ENCODE measurements around the gene KLHL12.
A peak's percentile ranks its signal among the peaks of the same experiment; 100 is the strongest.

KLHL12 gene

GRCh38 chr1:202901555-202901954 lies 25.5 kb downstream of the KLHL12 start:
- H3K4me1 ChIP-seq (ENCODE audit: low read depth, poor library complexity, severe bottlenecking): peaks cover 13% of the 10 kb centered on the region
- no peak for TF ChIP-seq CTCF (conservative IDR thresholded peaks at IDR 0.05; ENCODE audit: low read depth, low read length)
- H3K79me2 ChIP-seq (ENCODE audit: insufficient read depth, low read depth): no peaks in the 10 kb centered on the region
- no peak overlapping the region for H3K4me3 ChIP-seq (IDR thresholded peaks at IDR 0.05; ENCODE audit: insufficient read depth, low read depth, low read length)
- H3K9ac ChIP-seq: no peak overlapping the region
- H3K27me3 ChIP-seq (ENCODE audit: insufficient read depth, low read depth): no peaks in the 10 kb centered on the region
- peaks cover 10% of the 10 kb centered on the region; the same call in 1 of the 2 replicates for H3K36me3 ChIP-seq (ENCODE audit: insufficient read depth)
- no peak overlapping the region for H3K4me2 ChIP-seq
- H3K27ac ChIP-seq: no peak overlapping the region
- H2AFZ ChIP-seq (ENCODE audit: low read depth): no peak overlapping the region
- no peaks in the 10 kb centered on the region for H4K20me1 ChIP-seq (ENCODE audit: insufficient read depth)

DNA sequence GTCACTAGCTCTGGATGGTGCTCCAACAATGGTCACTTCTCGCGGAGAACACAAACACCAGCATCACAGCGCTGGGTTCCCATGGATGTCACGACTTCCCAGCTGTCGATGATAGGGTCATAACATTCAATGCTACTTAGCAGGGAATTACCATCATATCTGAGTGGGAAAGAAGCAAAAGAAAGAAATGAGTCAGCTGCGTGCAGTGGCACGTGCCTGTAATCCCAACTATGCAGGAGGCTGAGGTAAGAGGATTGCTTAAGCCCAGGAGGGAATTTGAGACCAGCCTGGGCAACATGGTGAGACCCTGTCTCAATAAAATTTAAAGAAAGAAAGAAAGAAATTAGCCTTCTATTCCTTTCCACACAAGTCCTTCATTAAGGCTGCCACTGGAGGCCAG lies 34.5 kb downstream of the KLHL12 start:
- peaks cover 8% of the 10 kb centered on the region for H3K79me2 ChIP-seq (ENCODE audit: insufficient read depth, low read depth)
- H4K20me1 ChIP-seq (ENCODE audit: insufficient read depth): no peaks in the 10 kb centered on the region
- H3K4me3 ChIP-seq (IDR thresholded peaks at IDR 0.05; ENCODE audit: insufficient read depth, low read depth, low read length): no peak overlapping the region
- H3K27ac ChIP-seq: no peak overlapping the region
- H3K4me2 ChIP-seq: no peak overlapping the region
- no peak overlapping the region for H3K9ac ChIP-seq
- TF ChIP-seq CTCF (conservative IDR thresholded peaks at IDR 0.05; ENCODE audit: low read depth, low read length): no peak
- H2AFZ ChIP-seq (ENCODE audit: low read depth): no peak overlapping the region
- H3K36me3 ChIP-seq (ENCODE audit: insufficient read depth): no peaks in the 10 kb centered on the region
- H3K4me1 ChIP-seq (ENCODE audit: low read depth, poor library complexity, severe bottlenecking): peaks cover 27% of the 10 kb centered on the region
- H3K27me3 ChIP-seq (ENCODE audit: insufficient read depth, low read depth): no peaks in the 10 kb centered on the region

- H3K4me1 ChIP-seq (ENCODE audit: low read depth, poor library complexity, severe bottlenecking): peaks cover 33% of the 10 kb centered on the region
- H3K4me3 ChIP-seq (IDR thresholded peaks at IDR 0.05; ENCODE audit: insufficient read depth, low read depth, low read length): no peak overlapping the region
- no peak for TF ChIP-seq CTCF (conservative IDR thresholded peaks at IDR 0.05; ENCODE audit: low read depth, low read length)
- H2AFZ ChIP-seq (ENCODE audit: low read depth): no peak overlapping the region
- peaks cover 23% of the 10 kb centered on the region for H3K79me2 ChIP-seq (ENCODE audit: insufficient read depth, low read depth)
- H3K27me3 ChIP-seq (ENCODE audit: insufficient read depth, low read depth): no peaks in the 10 kb centered on the region
- H3K9ac ChIP-seq: no peak overlapping the region
- peak overlapping the region; percentile 93; the same call in 1 of the 2 replicates for H3K4me2 ChIP-seq
- no peaks in the 10 kb centered on the region for H3K36me3 ChIP-seq (ENCODE audit: insufficient read depth)
- H4K20me1 ChIP-seq (ENCODE audit: insufficient read depth): no peaks in the 10 kb centered on the region
- no peak overlapping the region; the same call in 1 of the 2 replicates for H3K27ac ChIP-seq
Observed at GRCh38 chr1:202890392-202890791, 36.6 kb downstream of the KLHL12 start.

GRCh38 chr1:202888531-202889360 lies 38.3 kb downstream of the KLHL12 start, which contains the start of gene RABIF:
TSS of gene RABIF (minus strand) at chr1:202889149. CDS start at chr1:202889098, 51 bp downstream.
- Histone ChIP-seq H2AFZ (ENCODE audit: low read depth) (peak within 1 kb of the TSS; percentile 58), H3K9ac (peak within 1 kb of the TSS; percentile 73), H3K27me3 (ENCODE audit: insufficient read depth, low read depth) (no peaks in the 10 kb centered on the region), H3K27ac (peak within 1 kb of the TSS; percentile 88), H3K4me2 (peak within 1 kb of the TSS; percentile 93), H3K79me2 (ENCODE audit: insufficient read depth, low read depth) (peaks cover 36% of the 10 kb centered on the region), H3K36me3 (ENCODE audit: insufficient read depth) (no peaks in the 10 kb centered on the region), H3K4me1 (ENCODE audit: low read depth, poor library complexity, severe bottlenecking) (peaks cover 33% of the 10 kb centered on the region), H4K20me1 (ENCODE audit: insufficient read depth) (no peaks in the 10 kb centered on the region), H3K4me3 (IDR thresholded peaks at IDR 0.05; ENCODE audit: insufficient read depth, low read depth, low read length) (peak within 1 kb of the TSS; percentile 68)
- no peak for TF ChIP-seq CTCF (conservative IDR thresholded peaks at IDR 0.05; ENCODE audit: low read depth, low read length)

All from KMS-11 (cell line).